CD14-positive monocyte (primary cell): ENCODE measurements around the gene MPDZ. TPM values are rescaled to one million over a fixed set of nuclear protein-coding genes. Genes with fewer than 3 reads are reported as not detected.
"Not testable (repeated sequence)": the region's sequence is repeated elsewhere in the genome, so short reads cannot be mapped to it uniquely, and the experiment has no call there.

Source experiments
- DNase-seq, 3 donors: peaks; one replicate each; pipeline ENCODE4 v3.0.0-alpha.2; 2011 to 2022
- H2AFZ ChIP-seq: 2 replicates; pipeline ENCODE4 v1.6.0; 2012; ENCODE audit warnings: mild to moderate bottlenecking, low read depth, low read length, inconsistent platforms; ENCODE audit not compliant: insufficient read depth, poor library complexity, severe bottlenecking
- H3K27ac ChIP-seq, 2 donors: 1 replicate in 1 of 2; 2 replicates in 1 of 2; pipeline ENCODE4 v1.5.1; 2012 to 2013; ENCODE audit warnings: low read length in 2 of 2, control low read depth in 1 of 2, inconsistent platforms in 1 of 2, low read depth in 1 of 2, mild to moderate bottlenecking in 1 of 2
- H3K27me3 ChIP-seq, 2 donors: one replicate each; pipeline versions ENCODE4 v1.6.0 to v1.6.1; 2011 to 2013; ENCODE audit warnings: low read length in 2 of 2; ENCODE audit not compliant: control insufficient read depth in 2 of 2, insufficient read depth in 2 of 2
- H3K36me3 ChIP-seq, 2 donors: replicated peaks in 1 of 2; 1 replicate in 1 of 2; 2 replicates in 1 of 2; pipeline versions ENCODE4 v1.5.1 to v1.6.1; 2012 to 2013; ENCODE audit warnings: low read length in 2 of 2, control low read depth in 1 of 2, inconsistent platforms in 1 of 2, mild to moderate bottlenecking in 1 of 2; ENCODE audit not compliant: insufficient read depth in 2 of 2, control insufficient read depth in 1 of 2
- H3K4me1 ChIP-seq, 2 donors: 1 replicate in 1 of 2; 2 replicates in 1 of 2; pipeline versions ENCODE4 v1.5.1 to v1.6.1; 2012 to 2013; ENCODE audit warnings: low read length in 2 of 2, control low read depth in 1 of 2, inconsistent platforms in 1 of 2, mild to moderate bottlenecking in 1 of 2, moderate library complexity in 1 of 2; ENCODE audit not compliant: insufficient read depth in 2 of 2, control insufficient read depth in 1 of 2
- H3K4me2 ChIP-seq: replicated peaks from 2 replicates; pipeline ENCODE3; 2012; ENCODE audit warnings: low read length, moderate library complexity, mild to moderate bottlenecking; ENCODE audit not compliant: poor library complexity, severe bottlenecking; ENCODE audit errors: extremely low read depth
- H3K4me3 ChIP-seq, 3 experiments: fragments of 200-600 bp in 1 of 3; sonication (generic) in 1 of 3; replicated peaks in 1 of 3; 1 replicate in 2 of 3; 2 replicates in 1 of 3; pipeline ENCODE4 v1.5.1; 2011 to 2013; ENCODE audit warnings: low read length in 3 of 3, mild to moderate bottlenecking in 3 of 3, control low read depth in 2 of 3, low read depth in 2 of 3, inconsistent platforms in 1 of 3, moderate library complexity in 1 of 3
- H3K79me2 ChIP-seq: 2 replicates; pipeline ENCODE4 v1.6.0; 2012; ENCODE audit warnings: mild to moderate bottlenecking, control low read depth, inconsistent platforms, low read length, moderate library complexity; ENCODE audit not compliant: insufficient read depth
- H3K9ac ChIP-seq: 2 replicates; pipeline ENCODE4 v1.6.0; 2017; ENCODE audit warnings: low read length, mild to moderate bottlenecking; ENCODE audit not compliant: insufficient read depth, poor library complexity, severe bottlenecking
- H3K9me3 ChIP-seq, 2 donors: replicated peaks in 1 of 2; 1 replicate in 1 of 2; 2 replicates in 1 of 2; pipeline versions ENCODE4 v1.5.1 to v1.6.1; 2012 to 2013; ENCODE audit warnings: low read length in 2 of 2, control low read depth in 1 of 2; ENCODE audit not compliant: control insufficient read depth in 1 of 2, insufficient read depth in 1 of 2
- H4K20me1 ChIP-seq: 2 replicates; pipeline ENCODE4 v1.6.0; 2012; ENCODE audit warnings: mild to moderate bottlenecking, low read length, control low read depth, moderate library complexity; ENCODE audit not compliant: insufficient read depth
- H3K27ac Mint-ChIP-seq, 7 donors: one replicate each; pipeline ENCODE4 v1.8.0; 2020; ENCODE audit warnings: mild to moderate bottlenecking in 7 of 7, mixed read lengths in 7 of 7, moderate library complexity in 6 of 7, inconsistent platforms in 2 of 7
- H3K27me3 Mint-ChIP-seq, 3 donors: one replicate each; pipeline ENCODE4 v1.8.0; 2021 to 2022; ENCODE audit warnings: low read depth in 3 of 3, mild to moderate bottlenecking in 3 of 3, mixed read lengths in 3 of 3, moderate library complexity in 3 of 3, inconsistent platforms in 1 of 3
- H3K36me3 Mint-ChIP-seq, 2 donors: one replicate each; pipeline ENCODE4 v1.8.0; 2020; ENCODE audit warnings: mixed read lengths in 2 of 2, inconsistent platforms in 1 of 2, mild to moderate bottlenecking in 1 of 2
- H3K4me1 Mint-ChIP-seq: one replicate; pipeline ENCODE4 v1.8.0; 2020; ENCODE audit warnings: mild to moderate bottlenecking, mixed read lengths
- H3K4me3 Mint-ChIP-seq, 2 donors: one replicate each; pipeline ENCODE4 v1.8.0; 2020; ENCODE audit warnings: mild to moderate bottlenecking in 2 of 2, mixed read lengths in 2 of 2, moderate library complexity in 1 of 2
- H3K9me3 Mint-ChIP-seq, 7 donors: one replicate each; pipeline ENCODE4 v1.8.0; 2020 to 2022; ENCODE audit warnings: mixed read lengths in 7 of 7, mild to moderate bottlenecking in 6 of 7, moderate library complexity in 6 of 7, inconsistent platforms in 2 of 7
- CTCF ChIP-seq: fragments of 200-600 bp; IDR thresholded peaks from one replicate; pipeline ENCODE4 v1.8.0; 2022; ENCODE audit warnings: antibody characterized with exemption, mild to moderate bottlenecking
- WGBS: methylation state at CpG from one replicate; pipeline ENCODE4 v1.1.5; 2013; ENCODE audit warnings: missing lambda C conversion rate; ENCODE audit not compliant: insufficient coverage; 5-methylcytosine and 5-hydroxymethylcytosine counted together
- intact Hi-C, 2 donors: fragments of 100-400 bp; cut with micrococcal nuclease; formaldehyde crosslinking; loops; one replicate each; pipeline versions ENCODE4 v1.15.0 to v1.15.1; 2023
- polyA plus RNA-seq, 3 donors: library from polyadenylated mRNA; depleted of rRNA in 1 of 3; unstranded in 2 of 3; stranded (reverse) in 1 of 3; fragments of 300-500 nt in 2 of 3; fragments of >200 nt in 1 of 3; fragmentation: Illumina TruSeq in 2 of 3; gene quantifications; 1 replicate in 2 of 3; 2 replicates in 1 of 3; pipeline ENCODE4 v1.2.3, GENCODE V29; 2012 to 2021

The MPDZ gene
- polyA plus RNA-seq, 3 donors = not detected

- Mint-ChIP-seq H3K9me3 (peaks cover 0 to 3% (median 0%) of the 10 kb centered on the region in 7 donors), H3K36me3 (no peaks in the 10 kb centered on the region)
- no CpG with 5 or more reads among the region's 1 CpG for WGBS
Measured at GRCh38 chr9:13228431-13228830, 51.1 kb downstream of the MPDZ start.

GRCh38 chr9:13224366-13224765, 55.1 kb downstream of the MPDZ start:
- Mint-ChIP-seq H3K36me3 (no peaks in the 10 kb centered on the region), H3K4me1 (no peaks in the 10 kb centered on the region), H3K27ac (no peak overlapping the region), H3K27me3 (no peaks in the 10 kb centered on the region), H3K9me3 (peaks cover 0 to 3% (median 0%) of the 10 kb centered on the region in 7 donors), H3K4me3 (no peak overlapping the region)
- H3K9me3 ChIP-seq = no peaks in the 10 kb centered on the region
- H3K27ac ChIP-seq = no peak overlapping the region
- no peaks in the 10 kb centered on the region for H3K36me3 ChIP-seq
- H3K4me1 ChIP-seq = no peaks in the 10 kb centered on the region
- H3K4me2 ChIP-seq = no peak overlapping the region
- intact Hi-C loops = no loop called here
- 88% methylated on average over 1 of the region's 2 CpGs for WGBS
- H3K79me2 ChIP-seq = no peaks in the 10 kb centered on the region
- no peak for TF ChIP-seq CTCF
- H3K9ac ChIP-seq = no peak overlapping the region
- H2AFZ ChIP-seq = no peak overlapping the region
- no peak overlapping the region for H3K4me3 ChIP-seq
- no peak for DNase-seq
- H4K20me1 ChIP-seq = no peaks in the 10 kb centered on the region
- H3K27me3 ChIP-seq = no peaks in the 10 kb centered on the region

More at GRCh38 chr9:13228431-13228830, 51.1 kb downstream of the MPDZ start:
- H3K79me2 ChIP-seq = no peaks in the 10 kb centered on the region
- H3K36me3 ChIP-seq = no peaks in the 10 kb centered on the region
- H3K4me3 ChIP-seq = no peak overlapping the region
- no peaks in the 10 kb centered on the region for H3K4me1 Mint-ChIP-seq
- H3K4me1 ChIP-seq = no peaks in the 10 kb centered on the region
- intact Hi-C loops = no loop called here
- no peaks in the 10 kb centered on the region for H3K9me3 ChIP-seq
- H3K27me3 Mint-ChIP-seq = no peaks in the 10 kb centered on the region
- TF ChIP-seq CTCF = no peak
- no peaks in the 10 kb centered on the region for H4K20me1 ChIP-seq
- no peaks in the 10 kb centered on the region for H3K27me3 ChIP-seq
- no peak overlapping the region for H3K27ac Mint-ChIP-seq
- no peak overlapping the region for H3K4me3 Mint-ChIP-seq
- H3K4me2 ChIP-seq = no peak overlapping the region
- H3K9ac ChIP-seq = no peak overlapping the region
- H3K27ac ChIP-seq = no peak overlapping the region
- no peak overlapping the region for H2AFZ ChIP-seq
- no peak for DNase-seq

GRCh38 chr9:13222733-13223132, 56.8 kb downstream of the MPDZ start:
- H3K9me3 Mint-ChIP-seq, H3K79me2 ChIP-seq, H3K27ac Mint-ChIP-seq, H3K4me3 ChIP-seq, H3K4me3 Mint-ChIP-seq, H3K4me1 ChIP-seq, H3K36me3 ChIP-seq, H2AFZ ChIP-seq, H3K27me3 ChIP-seq, intact Hi-C loops, H3K4me2 ChIP-seq, DNase-seq, H3K27ac ChIP-seq, H3K9me3 ChIP-seq, H3K9ac ChIP-seq, H3K4me1 Mint-ChIP-seq, H3K36me3 Mint-ChIP-seq, H3K27me3 Mint-ChIP-seq, H4K20me1 ChIP-seq: not testable (repeated sequence)
